H9 (cell line): ENCODE measurements around the gene VWA3A. TPM values are rescaled to one million over a fixed set of nuclear protein-coding genes. Genes with fewer than 3 reads are reported as not detected.

ENCODE experiments used
- DNase-seq: peaks from one replicate; pipeline ENCODE4 v3.0.0-alpha.2; 2017
- H2AFZ ChIP-seq: one replicate; pipeline ENCODE4 v1.6.1; 2013; ENCODE audit warnings: mild to moderate bottlenecking, low read length, control low read depth, moderate library complexity
- H2AK5ac ChIP-seq: 2 replicates; pipeline ENCODE4 v1.6.1; 2013; ENCODE audit warnings: low read length, control low read depth, mixed read lengths; ENCODE audit not compliant: insufficient read length
- H2BK120ac ChIP-seq: one replicate; pipeline ENCODE4 v1.6.1; 2013; ENCODE audit warnings: low read depth, mild to moderate bottlenecking, low read length, control low read depth, inconsistent platforms; ENCODE audit not compliant: poor library complexity, severe bottlenecking
- H2BK12ac ChIP-seq: 2 replicates; pipeline ENCODE4 v1.6.1; 2013; ENCODE audit warnings: low read length, control low read depth, mixed read lengths, low read depth; ENCODE audit not compliant: insufficient read length
- H2BK15ac ChIP-seq: 2 replicates; pipeline ENCODE4 v1.6.1; 2013; ENCODE audit warnings: low read depth, low read length, control low read depth
- H2BK20ac ChIP-seq: one replicate; pipeline ENCODE4 v1.6.1; 2013; ENCODE audit warnings: low read depth, mild to moderate bottlenecking, low read length, control low read depth, inconsistent platforms; ENCODE audit not compliant: poor library complexity, severe bottlenecking
- H2BK5ac ChIP-seq: 2 replicates; pipeline ENCODE4 v1.6.1; 2013; ENCODE audit warnings: low read length, control low read depth, mixed read lengths; ENCODE audit not compliant: insufficient read length
- H3K14ac ChIP-seq: 2 replicates; pipeline ENCODE4 v1.6.1; 2013; ENCODE audit warnings: low read length, control low read depth; ENCODE audit not compliant: insufficient read depth
- H3K18ac ChIP-seq: 2 replicates; pipeline ENCODE4 v1.6.1; 2013; ENCODE audit warnings: low read depth, mild to moderate bottlenecking, mixed read lengths, low read length, control low read depth; ENCODE audit not compliant: insufficient read length
- H3K23ac ChIP-seq: 2 replicates; pipeline ENCODE4 v1.6.1; 2013; ENCODE audit warnings: low read length, control low read depth, mixed read lengths, low read depth; ENCODE audit not compliant: insufficient read length
- H3K23me2 ChIP-seq: 2 replicates; pipeline ENCODE4 v1.6.1; 2013; ENCODE audit warnings: low read depth, mild to moderate bottlenecking, mixed read lengths, low read length, control low read depth; ENCODE audit not compliant: insufficient read length, poor library complexity, severe bottlenecking
- H3K27ac ChIP-seq: 2 replicates; pipeline ENCODE4 v1.5.1; 2013; ENCODE audit warnings: low read length, control low read depth, mixed read lengths, low read depth; ENCODE audit not compliant: insufficient read length
- H3K27me3 ChIP-seq: 2 replicates; pipeline ENCODE4 v1.6.1; 2013; ENCODE audit warnings: low read length, control low read depth, inconsistent platforms; ENCODE audit not compliant: insufficient read depth
- H3K4ac ChIP-seq: 2 replicates; pipeline ENCODE4 v1.6.1; 2013; ENCODE audit warnings: low read depth, mild to moderate bottlenecking, control low read depth, inconsistent platforms, low read length, moderate library complexity
- H3K4me1 ChIP-seq: 2 replicates; pipeline ENCODE4 v1.6.1; 2013; ENCODE audit warnings: low read length, control low read depth, inconsistent platforms; ENCODE audit not compliant: insufficient read depth
- H3K4me2 ChIP-seq: 2 replicates; pipeline ENCODE4 v1.6.1; 2013; ENCODE audit warnings: low read length, control low read depth, mixed read lengths; ENCODE audit not compliant: insufficient read length, insufficient read depth
- H3K56ac ChIP-seq: 2 replicates; pipeline ENCODE4 v1.6.1; 2013; ENCODE audit warnings: low read depth, mild to moderate bottlenecking, mixed read lengths, low read length, control low read depth; ENCODE audit not compliant: insufficient read length
- H3K79me1 ChIP-seq: 2 replicates; pipeline ENCODE4 v1.6.1; 2013; ENCODE audit warnings: low read depth, mild to moderate bottlenecking, moderate library complexity, low read length, control low read depth, inconsistent platforms; ENCODE audit not compliant: insufficient read depth, poor library complexity, severe bottlenecking
- H3K79me2 ChIP-seq: 2 replicates; pipeline ENCODE4 v1.6.1; 2013; ENCODE audit warnings: low read length, control low read depth, inconsistent platforms; ENCODE audit not compliant: insufficient read depth
- H3K9ac ChIP-seq: 2 replicates; pipeline ENCODE4 v1.6.1; 2013; ENCODE audit warnings: low read length, control low read depth, mixed read lengths; ENCODE audit not compliant: insufficient read length; ENCODE audit errors: extremely low read depth
- H3K9me3 ChIP-seq: one replicate; pipeline ENCODE4 v1.6.1; 2013; ENCODE audit warnings: low read depth, low read length, inconsistent platforms; ENCODE audit not compliant: control insufficient read depth
- H3T11ph ChIP-seq: one replicate; pipeline ENCODE4 v1.6.1; 2013; ENCODE audit warnings: mild to moderate bottlenecking, low read length, control low read depth, inconsistent platforms
- H4K20me1 ChIP-seq: one replicate; pipeline ENCODE4 v1.6.1; 2013; ENCODE audit not compliant: control insufficient read depth, insufficient read length, insufficient read depth
- H4K5ac ChIP-seq: 2 replicates; pipeline ENCODE4 v1.6.1; 2013; ENCODE audit warnings: low read depth, mild to moderate bottlenecking, mixed read lengths, low read length, control low read depth; ENCODE audit not compliant: insufficient read length
- H4K8ac ChIP-seq: replicated peaks from 2 replicates; pipeline ENCODE4 v1.6.1; 2013; ENCODE audit warnings: low read length, control low read depth, mixed read lengths, low read depth; ENCODE audit not compliant: insufficient read length
- H4K91ac ChIP-seq: 2 replicates; pipeline ENCODE4 v1.6.1; 2013; ENCODE audit warnings: low read depth, mild to moderate bottlenecking, moderate library complexity, mixed read lengths, low read length, control low read depth; ENCODE audit not compliant: insufficient read length
- H3K27ac Mint-ChIP-seq, 3 experiments: 2 replicates in 2 of 3; 3 replicates in 1 of 3; pipeline ENCODE4 v1.8.0; 2020 to 2021; ENCODE audit warnings: mixed read lengths in 3 of 3, mild to moderate bottlenecking in 1 of 3, moderate library complexity in 1 of 3
- H3K27me3 Mint-ChIP-seq: 2 replicates; pipeline ENCODE4 v1.8.0; 2021; ENCODE audit warnings: low read depth, mild to moderate bottlenecking, moderate library complexity, mixed read lengths
- H3K36me3 Mint-ChIP-seq, 3 experiments: 2 replicates in 2 of 3; 3 replicates in 1 of 3; pipeline ENCODE4 v1.8.0; 2020 to 2021; ENCODE audit warnings: low read depth in 3 of 3, mixed read lengths in 3 of 3; ENCODE audit not compliant: insufficient read depth in 1 of 3
- H3K4me1 Mint-ChIP-seq, 2 experiments: 2 replicates each; pipeline ENCODE4 v1.8.0; 2020; ENCODE audit warnings: mixed read lengths in 2 of 2
- H3K4me3 Mint-ChIP-seq, 2 experiments: 2 replicates in 1 of 2; 3 replicates in 1 of 2; pipeline ENCODE4 v1.8.0; 2020 to 2021; ENCODE audit warnings: mild to moderate bottlenecking in 2 of 2, mixed read lengths in 2 of 2, moderate library complexity in 1 of 2
- H3K9me3 Mint-ChIP-seq, 2 experiments: 2 replicates in 1 of 2; 3 replicates in 1 of 2; pipeline ENCODE4 v1.8.0; 2020; ENCODE audit warnings: mild to moderate bottlenecking in 2 of 2, mixed read lengths in 2 of 2, moderate library complexity in 1 of 2
- WGBS: extraction: QIAGEN DNeasy Blood & Tissue Kit; methylation state at CpG from one replicate; pipeline ENCODE4 v1.1.7; 2013; ENCODE audit warnings: missing lambda C conversion rate, low lambda C conversion rate, mixed read lengths; ENCODE audit not compliant: insufficient read length; ENCODE audit errors: extremely low coverage; 5-methylcytosine and 5-hydroxymethylcytosine counted together
- total RNA-seq: library from RNA; stranded (reverse); gene quantifications from 2 replicates; pipeline ENCODE4 v1.2.1, GENCODE V29; 2021
- TF ChIP-seq, protein P1 (sequence below): fragments of 200-600 bp; sonication (generic); conservative IDR thresholded peaks from 3 replicates; pipeline ENCODE4 v1.8.0; 2021; ENCODE audit warnings: antibody characterized with exemption, mild to moderate bottlenecking

The VWA3A gene
- total RNA-seq, 1 experiment from 2014 or later = not detected

DNA sequence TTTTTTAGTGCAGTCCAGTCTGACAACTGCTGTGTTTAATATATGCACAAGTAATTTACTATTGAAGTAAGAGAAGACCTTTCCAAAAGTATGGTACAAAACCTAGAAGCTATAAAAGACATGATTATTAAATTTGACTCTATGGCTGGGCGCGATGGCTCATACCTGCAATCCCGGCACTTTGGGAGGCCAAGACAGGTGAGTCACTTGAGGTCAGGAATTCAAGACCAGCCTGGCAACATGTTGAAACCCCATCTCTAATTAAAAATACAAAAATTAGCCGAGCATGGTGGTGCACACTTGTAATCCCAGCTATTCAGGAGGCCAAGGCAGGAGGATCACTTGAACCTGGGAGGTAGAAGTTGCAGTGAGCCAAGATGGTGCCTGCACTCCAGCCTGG, 41.4 kb upstream of the VWA3A start:
- Histone ChIP-seq H3K27me3 (no peaks in the 10 kb centered on the region), H2BK120ac (no peak overlapping the region), H3K4ac (no peak overlapping the region), H3K14ac (no peak overlapping the region), H2AK5ac (no peak overlapping the region), H3K9me3 (no peaks in the 10 kb centered on the region), H3K79me1 (peaks cover 5% of the 10 kb centered on the region), H3K56ac (no peak overlapping the region), H3K27ac (no peak overlapping the region), H3K4me2 (no peak overlapping the region), H2BK20ac (no peak overlapping the region), H2AFZ (no peak overlapping the region), H3K79me2 (no peaks in the 10 kb centered on the region; the same call in 1 of the 2 replicates), H4K91ac (no peak overlapping the region), H2BK15ac (no peak overlapping the region), H3K9ac (no peak overlapping the region), H2BK12ac (no peak overlapping the region), H4K5ac (no peak overlapping the region), H3K4me1 (no peaks in the 10 kb centered on the region), H3K18ac (no peak overlapping the region), H3T11ph (no peak overlapping the region), H3K23me2 (no peaks in the 10 kb centered on the region), H4K20me1 (no peaks in the 10 kb centered on the region), H4K8ac (no peak overlapping the region), H2BK5ac (no peak overlapping the region), H3K23ac (no peak overlapping the region)
- no CpG with 5 or more reads among the region's 4 CpGs for whole genome bisulfite sequencing
- H3K27ac Mint-ChIP-seq = no peak overlapping the region; a peak in 1 of 7 replicates
- no peak for DNase-seq
- H3K9me3 Mint-ChIP-seq = no peaks in the 10 kb centered on the region
- H3K4me3 Mint-ChIP-seq = no peak overlapping the region
- H3K36me3 Mint-ChIP-seq = no peaks in the 10 kb centered on the region
- TF ChIP-seq, protein P1, sequence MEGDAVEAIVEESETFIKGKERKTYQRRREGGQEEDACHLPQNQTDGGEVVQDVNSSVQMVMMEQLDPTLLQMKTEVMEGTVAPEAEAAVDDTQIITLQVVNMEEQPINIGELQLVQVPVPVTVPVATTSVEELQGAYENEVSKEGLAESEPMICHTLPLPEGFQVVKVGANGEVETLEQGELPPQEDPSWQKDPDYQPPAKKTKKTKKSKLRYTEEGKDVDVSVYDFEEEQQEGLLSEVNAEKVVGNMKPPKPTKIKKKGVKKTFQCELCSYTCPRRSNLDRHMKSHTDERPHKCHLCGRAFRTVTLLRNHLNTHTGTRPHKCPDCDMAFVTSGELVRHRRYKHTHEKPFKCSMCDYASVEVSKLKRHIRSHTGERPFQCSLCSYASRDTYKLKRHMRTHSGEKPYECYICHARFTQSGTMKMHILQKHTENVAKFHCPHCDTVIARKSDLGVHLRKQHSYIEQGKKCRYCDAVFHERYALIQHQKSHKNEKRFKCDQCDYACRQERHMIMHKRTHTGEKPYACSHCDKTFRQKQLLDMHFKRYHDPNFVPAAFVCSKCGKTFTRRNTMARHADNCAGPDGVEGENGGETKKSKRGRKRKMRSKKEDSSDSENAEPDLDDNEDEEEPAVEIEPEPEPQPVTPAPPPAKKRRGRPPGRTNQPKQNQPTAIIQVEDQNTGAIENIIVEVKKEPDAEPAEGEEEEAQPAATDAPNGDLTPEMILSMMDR = no peak
- H3K4me1 Mint-ChIP-seq = no peaks in the 10 kb centered on the region
- no peaks in the 10 kb centered on the region for H3K27me3 Mint-ChIP-seq
